HL-60/S4 (cell line): ENCODE measurements around the gene OR8I2.
"Not testable (repeated sequence)": the region's sequence is repeated elsewhere in the genome, so short reads cannot be mapped to it uniquely, and the experiment has no call there.

Experiments used
- in situ Hi-C: fragments of 300-500 bp; cut with MboI; formaldehyde crosslinking; loops from 2 replicates; pipeline ENCODE4 v1.14.3; 2022; ENCODE audit warnings: low sequenced_read_pairs

The OR8I2 gene

DNA sequence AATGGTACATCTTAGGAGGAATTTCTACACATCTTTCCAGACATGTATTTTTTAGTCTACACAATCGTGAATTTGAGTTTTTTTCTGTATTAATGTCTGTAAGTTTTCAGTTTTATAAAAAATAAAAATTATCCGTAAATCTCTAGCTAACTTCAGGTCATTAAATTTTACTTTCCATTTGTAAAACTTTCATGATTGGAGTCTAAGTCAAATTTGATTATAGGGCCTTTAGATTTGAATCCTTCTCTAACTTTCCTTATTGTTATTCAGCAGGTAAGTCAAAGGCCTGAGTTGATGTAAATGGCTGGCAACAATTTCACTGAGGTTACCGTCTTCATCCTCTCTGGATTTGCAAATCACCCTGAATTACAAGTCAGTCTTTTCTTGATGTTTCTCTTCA, at the start of gene OR8I2:
Gene OR8I2 (plus strand): TSS at position 301 of the 400 bp plus-strand sequence. CDS start 0 bp downstream, at position 301.
- in situ Hi-C loops = no loop called here

GRCh38 chr11:56045538-56045937, 47.6 kb upstream of the OR8I2 start:
- in situ Hi-C loops = no loop called here

GRCh38 chr11:56048480-56048879, 44.6 kb upstream of the OR8I2 start:
- in situ Hi-C loops = no loop called here

- in situ Hi-C loops = no loop called here
Observed at GRCh38 chr11:56049487-56049886, 43.6 kb upstream of the OR8I2 start.

- in situ Hi-C loops = not testable (repeated sequence)
Observed at GRCh38 chr11:56056366-56056765, 36.7 kb upstream of the OR8I2 start.

- in situ Hi-C loops = not testable (repeated sequence)
Observed at GRCh38 chr11:56057661-56058237, 35.4 kb upstream of the OR8I2 start.

DNA sequence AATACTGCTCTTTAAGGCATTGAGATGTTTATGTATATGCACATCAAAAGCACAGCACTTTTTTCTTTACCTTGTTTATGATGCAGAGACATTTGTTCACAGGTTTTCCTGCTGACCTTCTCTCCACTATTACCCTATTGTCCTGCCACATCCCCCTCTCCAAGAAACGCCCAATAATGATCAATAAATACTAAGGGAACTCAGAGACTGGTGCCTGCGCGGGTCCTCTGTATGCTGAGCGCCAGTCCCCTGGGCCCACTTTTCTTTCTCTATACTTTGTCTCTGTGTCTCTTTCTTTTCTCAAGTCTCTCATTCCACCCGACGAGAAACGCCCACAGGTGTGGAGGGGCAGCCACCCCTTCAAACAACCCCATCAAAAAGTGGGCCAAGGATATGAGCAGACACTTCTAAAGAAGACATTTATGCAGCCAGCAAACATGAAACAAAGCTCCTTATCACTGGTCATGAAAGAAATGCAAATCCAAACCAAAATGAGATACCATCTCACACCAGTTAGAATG, 34.8 kb upstream of the OR8I2 start:
- in situ Hi-C loops = not testable (repeated sequence)

DNA sequence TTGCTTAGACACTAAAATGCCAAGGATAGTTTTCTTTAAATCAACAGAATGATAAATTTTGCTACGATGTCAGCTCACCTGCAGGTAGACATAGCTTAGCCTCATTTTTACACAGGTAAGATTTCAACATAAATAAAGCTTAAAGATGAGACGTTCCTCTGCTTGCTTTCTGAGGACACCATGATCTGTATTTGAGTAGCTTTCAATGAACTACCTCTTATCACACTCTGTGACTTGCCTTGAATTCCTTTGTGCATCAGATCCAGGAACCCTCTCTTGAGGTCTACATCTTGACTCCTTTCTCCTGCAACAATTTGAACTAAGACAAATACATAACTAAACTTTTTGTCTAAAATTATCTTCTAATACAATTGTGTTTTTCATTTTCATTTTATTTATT, 26.1 kb upstream of the OR8I2 start:
- in situ Hi-C loops = no loop called here

GRCh38 chr11:56089697-56090096, 3.4 kb upstream of the OR8I2 start:
- in situ Hi-C loops = no loop called here

GRCh38 chr11:56103210-56103737, 10.2 kb downstream of the OR8I2 start, which contains the start of gene OR8H2:
Gene OR8H2, plus strand, starts transcription at chr11:56103687. Its CDS starts 1,356 bp downstream, at chr11:56105043.
- in situ Hi-C loops = no loop called here

GRCh38 chr11:56122073-56122472, 29.0 kb downstream of the OR8I2 start, which contains the start of gene OR8H3:
Gene OR8H3, plus strand, starts transcription at chr11:56122373. Its CDS starts 0 bp downstream, at chr11:56122373.
- in situ Hi-C loops = no loop called here

GRCh38 chr11:56140151-56140661, 47.1 kb downstream of the OR8I2 start, which contains the start of gene OR8J3:
Gene OR8J3, minus strand, starts transcription at chr11:56140201. Its CDS starts 2,483 bp downstream, at chr11:56137718.
- in situ Hi-C loops = no loop called here

DNA sequence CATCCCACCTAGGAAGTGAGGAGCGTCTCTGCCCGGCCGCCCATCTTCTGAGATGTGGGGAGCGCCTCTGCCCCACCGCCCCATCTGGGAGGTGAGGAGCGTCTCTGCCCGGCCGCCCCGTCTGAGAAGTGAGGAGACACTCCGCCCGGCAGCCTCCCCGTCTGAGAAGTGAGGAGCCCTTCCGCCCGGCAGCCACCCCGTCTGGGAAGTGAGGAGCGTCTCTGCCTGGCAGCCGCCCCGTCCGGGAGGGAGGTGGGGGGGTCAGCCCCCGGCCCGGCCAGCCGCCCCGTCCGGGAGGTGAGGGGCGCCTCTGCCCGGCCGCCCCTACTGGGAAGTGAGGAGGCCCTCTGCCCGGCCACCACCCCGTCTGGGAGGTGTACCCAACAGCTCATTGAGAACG, 50.6 kb downstream of the OR8I2 start:
- in situ Hi-C loops = not testable (repeated sequence)
